Epithelial cell of esophagus (primary cell): ENCODE results near the gene LCE5A.

ENCODE experiments used
- DNase-seq: peaks from one replicate; pipeline ENCODE4 v3.0.0; 2010; ENCODE audit warnings: low read depth
- H3K4me3 ChIP-seq: 2 replicates; pipeline ENCODE4 v1.5.1; 2011; ENCODE audit warnings: mild to moderate bottlenecking, low read length, control low read depth
- CTCF ChIP-seq: IDR thresholded peaks from 2 replicates; pipeline ENCODE4 v1.5.1; 2011; ENCODE audit warnings: low read depth, mild to moderate bottlenecking, low read length, control low read depth, inconsistent platforms; ENCODE audit not compliant: insufficient read depth; ENCODE audit errors: missing control alignments

The LCE5A gene

GRCh38 chr1:152510503-152510902 is at the start of gene LCE5A:
LCE5A (plus strand) TSS chr1:152510803; CDS start chr1:152511535, 732 bp downstream.
- no peak for TF ChIP-seq CTCF
- DNase-seq: no peak

GRCh38 chr1:152461544-152461943 is 49.1 kb upstream of the LCE5A start:
- TF ChIP-seq CTCF: peak; percentile 76
- peak; percentile 77 for DNase-seq
- no peak overlapping the region for H3K4me3 ChIP-seq

More at GRCh38 chr1:152510503-152510902, at the start of gene LCE5A:
- H3K4me3 ChIP-seq: no peak within 1 kb of the TSS

- no peak for TF ChIP-seq CTCF
- no peak overlapping the region for H3K4me3 ChIP-seq
- no peak for DNase-seq
Observed at GRCh38 chr1:152462636-152463035, 48.0 kb upstream of the LCE5A start.

- TF ChIP-seq CTCF: no peak
- no peak overlapping the region for H3K4me3 ChIP-seq
- no peak for DNase-seq
Observed at GRCh38 chr1:152466217-152466616, 44.4 kb upstream of the LCE5A start.

- peak; percentile 58 for DNase-seq
- no peak for TF ChIP-seq CTCF
- no peak overlapping the region for H3K4me3 ChIP-seq
Observed at GRCh38 chr1:152473887-152474537, 36.6 kb upstream of the LCE5A start.

GRCh38 chr1:152479792-152480595 is 30.6 kb upstream of the LCE5A start:
- DNase-seq: peak; percentile 29
- peak; percentile 53 for TF ChIP-seq CTCF
- H3K4me3 ChIP-seq: no peak overlapping the region
